Spleen (tissue), 7 donors: ENCODE data around the gene ANP32D.
"Not testable (repeated sequence)": the region's sequence is repeated elsewhere in the genome, so short reads cannot be mapped to it uniquely, and the experiment has no call there.

Experiments
- CTCF ChIP-seq, 11 experiments: fragments of 200-600 bp in 7 of 11; fragments of 450-650 bp in 4 of 11; sonication (generic) in 4 of 11; IDR thresholded peaks in 8 of 11; conservative IDR thresholded peaks in 3 of 11; 1 replicate in 7 of 11; 2 replicates in 4 of 11; pipeline versions ENCODE4 v1.4.0 to v1.8.0; 2016 to 2021; ENCODE audit warnings: antibody characterized with exemption in 11 of 11, inconsistent platforms in 4 of 11, mild to moderate bottlenecking in 1 of 11
- POLR2A ChIP-seq, 3 donors: fragments of 450-650 bp; IDR thresholded peaks; one replicate each; pipeline ENCODE4 v1.5.1; 2017; ENCODE audit warnings: antibody characterized with exemption in 3 of 3, mild to moderate bottlenecking in 1 of 3
- donor health status: DM: no; HTN: no; CAD: no; lungs with moderate emphysema.
- donor health status: DM: no; HTN: no; CAD: no.
- donor health status: DM: no; HTN: no; CAD: no.

- not testable (repeated sequence) for TF ChIP-seq CTCF (IDR thresholded peaks at IDR 0.05 in 8 of 11, conservative IDR thresholded peaks at IDR 0.05 in 3 of 11); POLR2A (IDR thresholded peaks at IDR 0.05)
Measured at GRCh38 chr12:48506836-48507235, 34.5 kb downstream of the ANP32D start.
